Measurements from ENCODE around the gene EFHC2.

Gene EFHC2

GRCh38 chrX:44310227-44310626, 33.2 kb downstream of the EFHC2 start:
- ChIA-PET CTCF (no interaction called here), POLR2A (no interaction called here)
- H3K4me3 ChIP-seq (ENCODE audit: low read depth, low read length) = no peak overlapping the region
- no peak for DNase-seq (ENCODE audit: low read depth, low spot score)
- TF ChIP-seq, protein P1, sequence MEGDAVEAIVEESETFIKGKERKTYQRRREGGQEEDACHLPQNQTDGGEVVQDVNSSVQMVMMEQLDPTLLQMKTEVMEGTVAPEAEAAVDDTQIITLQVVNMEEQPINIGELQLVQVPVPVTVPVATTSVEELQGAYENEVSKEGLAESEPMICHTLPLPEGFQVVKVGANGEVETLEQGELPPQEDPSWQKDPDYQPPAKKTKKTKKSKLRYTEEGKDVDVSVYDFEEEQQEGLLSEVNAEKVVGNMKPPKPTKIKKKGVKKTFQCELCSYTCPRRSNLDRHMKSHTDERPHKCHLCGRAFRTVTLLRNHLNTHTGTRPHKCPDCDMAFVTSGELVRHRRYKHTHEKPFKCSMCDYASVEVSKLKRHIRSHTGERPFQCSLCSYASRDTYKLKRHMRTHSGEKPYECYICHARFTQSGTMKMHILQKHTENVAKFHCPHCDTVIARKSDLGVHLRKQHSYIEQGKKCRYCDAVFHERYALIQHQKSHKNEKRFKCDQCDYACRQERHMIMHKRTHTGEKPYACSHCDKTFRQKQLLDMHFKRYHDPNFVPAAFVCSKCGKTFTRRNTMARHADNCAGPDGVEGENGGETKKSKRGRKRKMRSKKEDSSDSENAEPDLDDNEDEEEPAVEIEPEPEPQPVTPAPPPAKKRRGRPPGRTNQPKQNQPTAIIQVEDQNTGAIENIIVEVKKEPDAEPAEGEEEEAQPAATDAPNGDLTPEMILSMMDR (IDR thresholded peaks at IDR 0.05; ENCODE audit: insufficient read depth, low read length, missing control alignments) = no peak

- H3K4me3 ChIP-seq (ENCODE audit: low read depth, low read length) = no peak overlapping the region
- POLR2A ChIA-PET = no interaction called here
- TF ChIP-seq, protein P1 (IDR thresholded peaks at IDR 0.05; ENCODE audit: insufficient read depth, low read length, missing control alignments) = no peak
- CTCF ChIA-PET = no interaction called here
- no peak for DNase-seq (ENCODE audit: low read depth, low spot score)
Observed at GRCh38 chrX:44308869-44309268, 34.6 kb downstream of the EFHC2 start.

DNA sequence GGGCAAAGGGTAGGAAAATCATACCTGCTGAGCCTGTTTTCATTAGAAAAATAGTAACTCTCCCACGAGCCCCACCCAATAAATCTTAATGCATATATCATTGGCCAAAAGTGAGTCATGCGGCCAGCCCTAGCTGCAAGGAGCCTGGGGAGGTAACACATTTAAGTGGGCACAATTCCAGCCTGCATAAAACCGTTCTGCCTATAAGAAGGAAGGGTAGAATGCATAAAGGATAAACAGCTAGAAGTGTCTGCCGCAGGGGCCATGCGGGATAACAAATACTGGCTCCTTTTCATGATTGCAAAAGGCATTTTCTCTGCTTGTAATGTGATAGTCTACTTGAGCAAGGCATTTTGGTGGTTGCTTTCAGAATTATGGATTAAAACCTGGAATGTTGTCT, 37.1 kb downstream of the EFHC2 start:
- TF ChIP-seq, protein P1 (IDR thresholded peaks at IDR 0.05; ENCODE audit: insufficient read depth, low read length, missing control alignments) = no peak
- no peak for DNase-seq (ENCODE audit: low read depth, low spot score)
- ChIA-PET CTCF (no interaction called here), POLR2A (no interaction called here)
- no peak overlapping the region for H3K4me3 ChIP-seq (ENCODE audit: low read depth, low read length)

GRCh38 chrX:44305921-44306320, 37.6 kb downstream of the EFHC2 start:
- H3K4me3 ChIP-seq (ENCODE audit: low read depth, low read length) = no peak overlapping the region
- DNase-seq (ENCODE audit: low read depth, low spot score) = no peak
- POLR2A ChIA-PET = no interaction called here
- CTCF ChIA-PET = no interaction called here
- TF ChIP-seq, protein P1 (IDR thresholded peaks at IDR 0.05; ENCODE audit: insufficient read depth, low read length, missing control alignments) = no peak

GRCh38 chrX:44303119-44303518, 40.4 kb downstream of the EFHC2 start:
- DNase-seq (ENCODE audit: low read depth, low spot score) = no peak
- H3K4me3 ChIP-seq (ENCODE audit: low read depth, low read length) = no peak overlapping the region
- CTCF ChIA-PET = no interaction called here
- TF ChIP-seq, protein P1 (IDR thresholded peaks at IDR 0.05; ENCODE audit: insufficient read depth, low read length, missing control alignments) = no peak
- POLR2A ChIA-PET = no interaction called here

DNA sequence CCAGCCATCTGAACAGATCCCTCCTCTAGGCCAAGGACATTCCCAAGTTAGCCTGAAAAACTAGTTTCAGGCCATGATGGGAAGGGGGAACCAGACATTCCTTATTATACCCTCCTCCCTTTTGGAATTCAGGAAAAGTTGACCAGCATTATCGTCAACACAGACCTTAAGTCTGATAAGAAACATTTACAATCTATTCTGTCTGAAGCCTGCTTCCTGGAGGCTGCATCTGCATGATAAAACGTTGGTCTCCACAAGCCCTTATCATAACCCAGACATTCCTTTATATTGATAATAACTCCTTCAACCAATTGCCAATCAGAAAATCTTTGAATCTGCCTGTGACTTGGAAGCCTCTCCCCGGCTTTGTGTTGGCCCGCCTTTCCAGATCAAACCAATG, 44.3 kb downstream of the EFHC2 start:
- TF ChIP-seq, protein P1 (IDR thresholded peaks at IDR 0.05; ENCODE audit: insufficient read depth, low read length, missing control alignments) = no peak
- DNase-seq (ENCODE audit: low read depth, low spot score) = no peak
- ChIA-PET CTCF (no interaction called here), POLR2A (no interaction called here)
- H3K4me3 ChIP-seq (ENCODE audit: low read depth, low read length) = no peak overlapping the region
